Measurements from ENCODE around the gene DRD4. TPM values are rescaled to one million over a fixed set of nuclear protein-coding genes. Genes with fewer than 3 reads are reported as not detected.

Gene DRD4
- total RNA-seq, 2 donors from 2014 or later = 0.27 TPM; not detected in 1

DNA sequence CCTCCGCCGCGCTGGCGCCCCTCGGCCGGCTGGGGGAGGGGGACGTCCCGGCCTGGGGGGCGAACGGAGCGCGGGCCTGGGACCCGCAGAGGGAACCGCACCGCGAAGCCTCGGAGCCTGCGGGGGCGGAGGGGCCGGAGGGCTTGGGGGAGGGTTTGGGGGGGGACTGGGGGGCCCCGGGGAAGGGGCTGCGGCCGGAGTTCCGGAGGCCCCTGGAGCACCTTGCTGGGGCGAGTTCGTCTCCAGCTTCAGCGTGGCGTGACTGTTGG, 9.8 kb upstream of the DRD4 start:
- Histone ChIP-seq H3K9me3 (no peaks in the 10 kb centered on the region), H3K36me3 (no peaks in the 10 kb centered on the region), H3K4me1 (ENCODE audit: control insufficient read depth in 1 of 2, low read depth in 2 of 2) (peaks cover 0 to 13% of the 10 kb centered on the region in 2 donors), H3K4me3 (no peak overlapping the region), H3K27me3 (replicated peaks; ENCODE audit: insufficient read depth) (no peaks in the 10 kb centered on the region), H3K27ac (no peak overlapping the region)
- TF ChIP-seq, protein P1, sequence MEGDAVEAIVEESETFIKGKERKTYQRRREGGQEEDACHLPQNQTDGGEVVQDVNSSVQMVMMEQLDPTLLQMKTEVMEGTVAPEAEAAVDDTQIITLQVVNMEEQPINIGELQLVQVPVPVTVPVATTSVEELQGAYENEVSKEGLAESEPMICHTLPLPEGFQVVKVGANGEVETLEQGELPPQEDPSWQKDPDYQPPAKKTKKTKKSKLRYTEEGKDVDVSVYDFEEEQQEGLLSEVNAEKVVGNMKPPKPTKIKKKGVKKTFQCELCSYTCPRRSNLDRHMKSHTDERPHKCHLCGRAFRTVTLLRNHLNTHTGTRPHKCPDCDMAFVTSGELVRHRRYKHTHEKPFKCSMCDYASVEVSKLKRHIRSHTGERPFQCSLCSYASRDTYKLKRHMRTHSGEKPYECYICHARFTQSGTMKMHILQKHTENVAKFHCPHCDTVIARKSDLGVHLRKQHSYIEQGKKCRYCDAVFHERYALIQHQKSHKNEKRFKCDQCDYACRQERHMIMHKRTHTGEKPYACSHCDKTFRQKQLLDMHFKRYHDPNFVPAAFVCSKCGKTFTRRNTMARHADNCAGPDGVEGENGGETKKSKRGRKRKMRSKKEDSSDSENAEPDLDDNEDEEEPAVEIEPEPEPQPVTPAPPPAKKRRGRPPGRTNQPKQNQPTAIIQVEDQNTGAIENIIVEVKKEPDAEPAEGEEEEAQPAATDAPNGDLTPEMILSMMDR (IDR thresholded peaks at IDR 0.05) = no peak
- ATAC-seq (ENCODE audit: insufficient number of reproducible peaks, low FRiP score, low read depth) (no peak), DNase-seq (ENCODE audit: low spot score) (no peak)

DNA sequence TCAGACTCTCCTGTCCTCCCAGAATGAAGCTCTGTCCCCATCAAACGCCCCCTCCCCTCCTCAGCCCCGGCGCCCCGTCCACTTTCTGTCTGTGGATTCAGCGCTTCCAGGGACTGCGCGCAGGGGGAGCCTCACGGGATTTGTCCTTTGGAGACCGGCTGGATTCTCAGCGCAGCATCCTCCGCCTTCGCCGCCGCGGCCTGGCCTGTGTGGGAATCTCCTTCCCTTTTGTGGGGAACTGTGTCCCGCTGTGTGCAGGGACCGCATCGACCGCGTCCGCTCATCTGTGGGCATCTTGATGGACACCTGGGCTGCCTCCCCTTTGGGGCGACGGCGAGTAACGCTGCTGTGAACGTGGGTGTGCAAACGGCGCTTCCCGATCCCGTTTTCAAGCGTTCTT, 9.0 kb upstream of the DRD4 start:
- TF ChIP-seq, protein P1 (IDR thresholded peaks at IDR 0.05) = no peak

DNA sequence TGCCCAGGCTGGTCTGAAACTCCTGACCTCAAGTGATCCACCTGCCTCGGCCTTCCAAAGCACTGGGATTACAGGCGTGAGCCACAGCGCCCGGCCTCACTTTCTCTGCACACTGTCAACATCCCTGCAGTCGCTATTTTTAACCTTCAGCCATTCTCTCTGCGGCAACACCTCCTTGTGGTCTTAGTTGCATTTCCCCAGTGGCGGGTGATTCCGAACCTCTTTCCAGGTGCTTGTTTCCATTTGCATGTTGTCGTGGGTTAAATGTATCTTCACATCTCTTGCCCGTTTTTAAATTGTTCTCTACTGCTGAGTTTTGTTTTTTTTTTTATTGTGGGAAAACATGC, 7.9 kb upstream of the DRD4 start:
- peaks cover 0 to 13% of the 10 kb centered on the region in 2 donors for H3K4me1 ChIP-seq (ENCODE audit: control insufficient read depth in 1 of 2, low read depth in 2 of 2)
- H3K36me3 ChIP-seq = no peaks in the 10 kb centered on the region
- H3K9me3 ChIP-seq = no peaks in the 10 kb centered on the region
- ATAC-seq (ENCODE audit: insufficient number of reproducible peaks, low FRiP score, low read depth) (no peak), DNase-seq (ENCODE audit: low spot score) (no peak)
- peak overlapping the region; percentile 54 for H3K4me3 ChIP-seq
- H3K27me3 ChIP-seq (replicated peaks; ENCODE audit: insufficient read depth) = no peaks in the 10 kb centered on the region
- TF ChIP-seq, protein P1 (IDR thresholded peaks at IDR 0.05) = no peak
- H3K27ac ChIP-seq = peak overlapping the region; percentile 72 to 80

More for the DNA sequence above, 9.0 kb upstream of the DRD4 start:
- H3K27ac ChIP-seq = peak overlapping the region; percentile 72 to 80
- no peaks in the 10 kb centered on the region for H3K9me3 ChIP-seq
- no peaks in the 10 kb centered on the region for H3K27me3 ChIP-seq (replicated peaks; ENCODE audit: insufficient read depth)
- no peaks in the 10 kb centered on the region for H3K36me3 ChIP-seq
- ATAC-seq (ENCODE audit: insufficient number of reproducible peaks, low FRiP score, low read depth) (no peak), DNase-seq (ENCODE audit: low spot score) (no peak)
- no peak overlapping the region for H3K4me3 ChIP-seq
- peaks cover 0 to 13% of the 10 kb centered on the region in 2 donors for H3K4me1 ChIP-seq (ENCODE audit: control insufficient read depth in 1 of 2, low read depth in 2 of 2)

DNA sequence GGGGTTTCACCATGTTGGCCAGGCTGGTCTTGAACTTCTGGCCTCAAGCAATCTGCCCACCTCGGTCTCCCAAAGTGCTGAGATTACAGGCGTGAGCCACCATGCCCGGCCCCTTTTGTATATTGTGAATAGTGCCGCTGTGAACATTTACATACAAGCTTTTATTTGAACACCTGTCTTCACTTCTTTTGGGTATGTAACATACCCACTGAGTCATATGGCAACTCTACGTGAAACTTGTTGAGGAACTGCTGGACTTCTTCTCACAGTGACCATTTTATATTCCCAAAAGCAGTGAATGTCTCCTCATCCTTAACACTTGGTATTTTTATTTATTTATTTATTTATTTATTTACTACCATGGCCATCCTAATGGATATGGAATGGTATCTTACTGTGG, 6.2 kb upstream of the DRD4 start:
- no peaks in the 10 kb centered on the region for H3K9me3 ChIP-seq
- ATAC-seq (ENCODE audit: insufficient number of reproducible peaks, low FRiP score, low read depth) (no peak), DNase-seq (ENCODE audit: low spot score) (no peak)
- peaks cover 0 to 13% of the 10 kb centered on the region in 2 donors for H3K4me1 ChIP-seq (ENCODE audit: control insufficient read depth in 1 of 2, low read depth in 2 of 2)
- no peaks in the 10 kb centered on the region for H3K27me3 ChIP-seq (replicated peaks; ENCODE audit: insufficient read depth)
- no peak overlapping the region for H3K27ac ChIP-seq
- TF ChIP-seq, protein P1 (IDR thresholded peaks at IDR 0.05) = no peak
- H3K36me3 ChIP-seq = no peaks in the 10 kb centered on the region
- H3K4me3 ChIP-seq = no peak overlapping the region

DNA sequence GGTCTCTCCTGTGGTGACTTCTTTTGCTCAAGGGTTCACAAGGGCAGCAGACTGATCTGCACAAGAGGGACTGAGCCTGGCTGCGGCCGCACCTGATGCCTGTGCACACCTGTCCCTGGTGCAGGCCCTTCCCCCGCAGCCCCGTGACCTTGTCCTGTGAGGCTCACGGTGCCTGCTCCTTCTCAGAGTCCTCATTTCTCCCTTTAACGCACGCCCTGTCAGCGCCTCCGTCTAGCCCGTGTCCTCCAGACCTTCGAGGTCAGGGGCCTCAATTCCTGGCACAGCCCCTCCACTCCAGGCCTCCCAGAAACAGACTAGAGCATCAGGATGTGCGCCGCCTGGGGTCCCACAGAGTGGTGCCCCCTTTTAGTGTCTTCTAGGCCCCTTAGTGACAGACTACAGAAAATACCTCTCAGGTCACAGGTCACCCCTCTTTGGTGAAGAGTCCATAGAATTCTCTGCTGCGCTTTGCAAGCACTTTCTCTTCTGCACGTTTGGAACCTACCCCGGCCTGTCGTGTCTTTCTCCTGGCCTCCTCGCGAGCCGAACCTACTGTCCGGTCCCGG, 1.0 kb upstream of the DRD4 start:
- TF ChIP-seq, protein P1 (IDR thresholded peaks at IDR 0.05) = no peak
- no peaks in the 10 kb centered on the region for H3K27me3 ChIP-seq (replicated peaks; ENCODE audit: insufficient read depth)
- no peak for DNase-seq (ENCODE audit: low spot score)
- ATAC-seq (ENCODE audit: insufficient number of reproducible peaks, low FRiP score, low read depth) = no peak
- H3K36me3 ChIP-seq = peaks cover 3% of the 10 kb centered on the region
- no peak overlapping the region for H3K27ac ChIP-seq
- peaks cover 4 to 15% of the 10 kb centered on the region in 2 donors for H3K4me1 ChIP-seq (ENCODE audit: control insufficient read depth in 1 of 2, low read depth in 2 of 2)
- no peaks in the 10 kb centered on the region for H3K9me3 ChIP-seq
- H3K4me3 ChIP-seq = no peak overlapping the region

Data from thoracic aorta (tissue), 2 donors.